Measurements from ENCODE around the gene PGC. TPM values are rescaled to one million over a fixed set of nuclear protein-coding genes. Genes with fewer than 3 reads are reported as not detected.

PGC gene
- total RNA-seq, 3 donors from 2014 or later: not detected

GRCh38 chr6:41763470-41763869 lies 16.3 kb upstream of the PGC start:
- intact Hi-C loops (cut with DNase I, micrococcal nuclease): no loop called here
- no peak for DNase-seq
- TF ChIP-seq CTCF (IDR thresholded peaks at IDR 0.05): no peak

GRCh38 chr6:41759905-41760579 lies 12.8 kb upstream of the PGC start:
- no peaks in the 10 kb centered on the region for H3K36me3 ChIP-seq (ENCODE audit: low read depth)
- no peaks in the 10 kb centered on the region for H3K4me1 ChIP-seq (ENCODE audit: low read depth)
- ATAC-seq (no peak), DNase-seq (peak in 1 of 3 donors; percentile 10)
- H3K4me3 ChIP-seq: no peak overlapping the region
- H3K9me3 ChIP-seq: no peaks in the 10 kb centered on the region
- TF ChIP-seq CTCF (IDR thresholded peaks at IDR 0.05): no peak
- intact Hi-C loops (cut with DNase I, micrococcal nuclease): no loop called here

More at GRCh38 chr6:41763470-41763869, 16.3 kb upstream of the PGC start:
- Histone ChIP-seq H3K4me3 (no peak overlapping the region), H3K4me1 (ENCODE audit: low read depth) (no peaks in the 10 kb centered on the region), H3K9me3 (no peaks in the 10 kb centered on the region), H3K36me3 (ENCODE audit: low read depth) (no peaks in the 10 kb centered on the region)
- no peak for ATAC-seq

- ATAC-seq: no peak
- Histone ChIP-seq H3K4me1 (ENCODE audit: low read depth) (no peaks in the 10 kb centered on the region), H3K4me3 (no peak overlapping the region), H3K9me3 (no peaks in the 10 kb centered on the region), H3K36me3 (ENCODE audit: low read depth) (no peaks in the 10 kb centered on the region)
- peak in 1 of 3 donors; percentile 7 for DNase-seq
- no peak for TF ChIP-seq CTCF (IDR thresholded peaks at IDR 0.05)
- intact Hi-C loops (cut with DNase I, micrococcal nuclease): no loop called here
Measured at GRCh38 chr6:41759106-41759904, 12.1 kb upstream of the PGC start.

- intact Hi-C loops (cut with DNase I, micrococcal nuclease): no loop called here
- Histone ChIP-seq H3K4me1 (ENCODE audit: low read depth) (no peaks in the 10 kb centered on the region), H3K36me3 (ENCODE audit: low read depth) (no peaks in the 10 kb centered on the region), H3K4me3 (no peak overlapping the region), H3K9me3 (no peaks in the 10 kb centered on the region)
- no peak for TF ChIP-seq CTCF (IDR thresholded peaks at IDR 0.05)
- DNase-seq (peak in 1 of 3 donors; percentile 6), ATAC-seq (no peak)
Measured at GRCh38 chr6:41758641-41759035, 11.4 kb upstream of the PGC start.

GRCh38 chr6:41757931-41758640 lies 10.9 kb upstream of the PGC start:
- Histone ChIP-seq H3K36me3 (ENCODE audit: low read depth) (no peaks in the 10 kb centered on the region), H3K9me3 (no peaks in the 10 kb centered on the region), H3K4me3 (no peak overlapping the region), H3K4me1 (ENCODE audit: low read depth) (no peaks in the 10 kb centered on the region)
- DNase-seq: no peak
- no peak for ATAC-seq
- TF ChIP-seq CTCF (IDR thresholded peaks at IDR 0.05): no peak
- intact Hi-C loops (cut with DNase I, micrococcal nuclease): no loop called here
